Measurements from ENCODE around the gene PTPRZ1. TPM values are rescaled to one million over a fixed set of nuclear protein-coding genes. Genes with fewer than 3 reads are reported as not detected.

The PTPRZ1 gene
- total and polyA plus RNA-seq, 8 donors: 0.60 to 2.5 (median 0.98) TPM

DNA sequence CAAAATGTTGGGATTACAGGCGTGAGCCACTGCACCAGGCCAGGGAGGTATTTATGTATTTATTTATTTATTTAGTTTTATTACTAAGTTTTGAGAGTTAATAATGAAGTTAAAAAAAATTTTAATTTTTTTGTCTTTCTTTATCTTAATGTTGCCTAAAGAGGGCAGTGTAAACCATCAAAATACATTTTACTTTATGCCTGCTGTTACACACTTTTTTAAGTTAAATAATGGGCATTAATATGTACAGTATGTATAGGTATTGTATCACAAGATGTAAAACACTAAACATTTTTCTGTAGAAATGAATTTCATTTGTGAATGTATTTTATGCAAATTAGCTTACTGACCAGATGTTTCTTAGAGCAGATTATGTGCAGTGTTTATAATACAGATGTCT is 141.7 kb downstream of the PTPRZ1 start:
- Histone ChIP-seq H3K36me3 (no peaks in the 10 kb centered on the region), H3K9me3 (no peaks in the 10 kb centered on the region), H3K4me1 (no peaks in the 10 kb centered on the region), H3K27ac (no peak overlapping the region), H3K27me3 (no peaks in the 10 kb centered on the region), H3K4me3 (no peak overlapping the region)
- TF ChIP-seq, protein P1, sequence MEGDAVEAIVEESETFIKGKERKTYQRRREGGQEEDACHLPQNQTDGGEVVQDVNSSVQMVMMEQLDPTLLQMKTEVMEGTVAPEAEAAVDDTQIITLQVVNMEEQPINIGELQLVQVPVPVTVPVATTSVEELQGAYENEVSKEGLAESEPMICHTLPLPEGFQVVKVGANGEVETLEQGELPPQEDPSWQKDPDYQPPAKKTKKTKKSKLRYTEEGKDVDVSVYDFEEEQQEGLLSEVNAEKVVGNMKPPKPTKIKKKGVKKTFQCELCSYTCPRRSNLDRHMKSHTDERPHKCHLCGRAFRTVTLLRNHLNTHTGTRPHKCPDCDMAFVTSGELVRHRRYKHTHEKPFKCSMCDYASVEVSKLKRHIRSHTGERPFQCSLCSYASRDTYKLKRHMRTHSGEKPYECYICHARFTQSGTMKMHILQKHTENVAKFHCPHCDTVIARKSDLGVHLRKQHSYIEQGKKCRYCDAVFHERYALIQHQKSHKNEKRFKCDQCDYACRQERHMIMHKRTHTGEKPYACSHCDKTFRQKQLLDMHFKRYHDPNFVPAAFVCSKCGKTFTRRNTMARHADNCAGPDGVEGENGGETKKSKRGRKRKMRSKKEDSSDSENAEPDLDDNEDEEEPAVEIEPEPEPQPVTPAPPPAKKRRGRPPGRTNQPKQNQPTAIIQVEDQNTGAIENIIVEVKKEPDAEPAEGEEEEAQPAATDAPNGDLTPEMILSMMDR (IDR thresholded peaks at IDR 0.05): no peak
- DNase-seq: no peak
- ATAC-seq: no peak
- 81 to 88% methylated on average over 1 of the region's 1 CpG for WGBS, 2 donors
- no peak for FAIRE-seq
- intact Hi-C loops (cut with DNase I): no loop called here

DNA sequence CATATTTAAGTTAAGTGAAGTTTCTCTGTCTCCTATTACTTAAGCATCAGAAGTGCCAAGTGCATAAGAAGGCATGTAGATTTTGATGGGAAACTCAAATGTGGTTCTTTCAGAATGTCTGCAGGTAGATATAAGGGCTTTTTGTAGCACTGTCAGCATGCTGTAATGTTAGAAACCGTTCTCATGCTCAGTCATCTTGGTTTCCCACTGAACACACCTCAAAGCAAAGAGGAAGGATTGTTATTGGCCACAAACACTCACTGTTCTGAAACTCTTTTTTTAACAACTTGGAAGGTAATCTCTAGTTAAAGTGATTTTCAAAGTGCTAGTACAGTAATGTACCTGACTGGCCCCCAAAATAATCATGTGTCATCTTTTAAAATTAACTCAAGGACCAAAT is 145.1 kb downstream of the PTPRZ1 start:
- TF ChIP-seq, protein P1 (IDR thresholded peaks at IDR 0.05): no peak
- WGBS, 2 donors: 45 to 67% methylated on average over 1 of the region's 1 CpG
- H3K36me3 ChIP-seq: no peaks in the 10 kb centered on the region
- ATAC-seq (no peak), DNase-seq (no peak), FAIRE-seq (no peak)
- no peak overlapping the region for H3K27ac ChIP-seq
- H3K4me3 ChIP-seq: no peak overlapping the region
- no peaks in the 10 kb centered on the region for H3K27me3 ChIP-seq
- no peaks in the 10 kb centered on the region for H3K9me3 ChIP-seq
- no peaks in the 10 kb centered on the region for H3K4me1 ChIP-seq
- intact Hi-C loops (cut with DNase I): no loop called here

DNA sequence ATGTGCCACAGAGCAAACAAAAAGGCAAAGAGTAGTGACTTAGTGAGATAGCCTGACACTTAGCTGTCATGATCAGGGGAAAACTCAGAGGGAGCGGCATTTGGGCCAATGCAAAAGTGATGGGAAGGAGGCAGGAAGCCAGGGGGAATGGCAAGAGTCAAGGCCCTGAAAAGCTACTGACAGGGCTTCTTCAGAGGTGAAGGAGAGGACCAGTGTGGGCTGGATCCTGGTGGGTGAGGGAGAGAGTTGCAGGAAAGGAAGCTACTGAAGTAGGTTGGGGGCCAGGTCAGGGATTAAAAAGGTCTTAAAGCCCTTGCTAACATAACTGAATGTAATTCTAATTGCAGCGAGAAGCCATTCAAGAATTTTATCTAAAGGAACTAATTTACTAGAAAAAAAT is 154.1 kb downstream of the PTPRZ1 start:
- Histone ChIP-seq H3K9me3 (no peaks in the 10 kb centered on the region), H3K4me3 (no peak overlapping the region), H3K27ac (no peak overlapping the region), H3K4me1 (no peaks in the 10 kb centered on the region), H3K27me3 (no peaks in the 10 kb centered on the region), H3K36me3 (no peaks in the 10 kb centered on the region)
- WGBS, 2 donors: 93 to 94% methylated on average over 2 of the region's 2 CpGs
- DNase-seq (no peak), FAIRE-seq (no peak), ATAC-seq (no peak)
- TF ChIP-seq, protein P1 (IDR thresholded peaks at IDR 0.05): no peak
- intact Hi-C loops (cut with DNase I): no loop called here

DNA sequence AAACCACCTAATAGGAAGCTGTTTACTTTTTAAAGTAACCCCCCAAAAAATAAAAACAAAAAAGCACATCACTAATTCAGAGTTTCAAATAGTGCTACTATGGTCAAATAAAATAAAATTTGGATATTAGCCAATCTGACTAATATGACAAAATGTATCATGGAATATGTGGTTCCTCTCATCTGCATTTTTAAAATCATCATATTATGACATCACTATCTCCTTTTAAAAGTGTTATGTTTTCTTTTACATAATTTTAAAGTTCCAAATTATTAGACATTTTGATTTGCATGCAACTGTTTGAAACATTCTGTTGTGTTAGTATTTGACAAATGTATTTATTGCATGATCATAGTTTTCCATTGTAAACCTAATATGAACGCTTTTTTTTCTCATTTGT is 160.7 kb downstream of the PTPRZ1 start:
- Histone ChIP-seq H3K4me3 (no peak overlapping the region), H3K36me3 (no peaks in the 10 kb centered on the region), H3K27me3 (no peaks in the 10 kb centered on the region), H3K9me3 (no peaks in the 10 kb centered on the region), H3K27ac (no peak overlapping the region), H3K4me1 (no peaks in the 10 kb centered on the region)
- 68 to 77% methylated on average over 1 of the region's 1 CpG for WGBS, 2 donors
- ATAC-seq (no peak), DNase-seq (no peak), FAIRE-seq (no peak)
- intact Hi-C loops (cut with DNase I): no loop called here
- TF ChIP-seq, protein P1 (IDR thresholded peaks at IDR 0.05): no peak

DNA sequence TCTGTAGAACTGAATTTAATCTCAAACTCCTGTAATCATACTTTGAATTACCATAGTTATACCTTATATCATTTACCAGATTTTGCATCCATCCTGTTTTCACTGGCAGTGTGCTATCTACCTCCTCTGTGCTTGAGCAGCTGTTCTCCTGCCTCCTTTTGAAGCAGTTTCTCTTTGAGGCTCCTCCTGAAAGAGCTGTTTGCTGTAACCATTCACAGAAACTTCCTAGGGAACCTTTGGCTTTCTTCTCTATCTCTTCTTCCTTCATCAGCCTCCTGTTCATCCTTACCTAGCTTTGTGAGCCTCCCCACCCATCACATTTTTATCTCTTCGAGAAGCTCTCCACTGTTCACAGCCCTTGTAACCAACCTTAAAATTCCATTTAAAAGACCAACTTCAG is 162.9 kb downstream of the PTPRZ1 start:
- Histone ChIP-seq H3K27ac (no peak overlapping the region), H3K36me3 (no peaks in the 10 kb centered on the region), H3K4me3 (no peak overlapping the region), H3K9me3 (no peaks in the 10 kb centered on the region), H3K4me1 (no peaks in the 10 kb centered on the region), H3K27me3 (no peaks in the 10 kb centered on the region)
- no peak for DNase-seq
- WGBS, 2 donors: 89 to 92% methylated on average over 1 of the region's 1 CpG
- intact Hi-C loops (cut with DNase I): no loop called here
- TF ChIP-seq, protein P1 (IDR thresholded peaks at IDR 0.05): no peak
- no peak for ATAC-seq
- no peak for FAIRE-seq

Measured in pancreas (tissue), 10 donors.